GM12874 (cell line): ENCODE results near the gene TDG.

Experiments used
- CTCF ChIP-seq: IDR thresholded peaks from 2 replicates; pipeline ENCODE4 v1.5.1; 2011; ENCODE audit warnings: low read depth, mild to moderate bottlenecking, control low read depth, low read length, moderate library complexity; ENCODE audit not compliant: insufficient read depth

Gene TDG

GRCh38 chr12:103930034-103930786 is 35.5 kb upstream of the TDG start, which contains the start of gene HSP90B1:
Gene HSP90B1, plus strand, starts transcription at chr12:103930410. Its CDS starts 106 bp downstream, at chr12:103930516.
- no peak for TF ChIP-seq CTCF

- TF ChIP-seq CTCF: no peak
Observed at GRCh38 chr12:103930787-103931735, 34.6 kb upstream of the TDG start.

- TF ChIP-seq CTCF: no peak
Observed at GRCh38 chr12:103933237-103933636, 32.4 kb upstream of the TDG start.

GRCh38 chr12:103936679-103937078 is 29.0 kb upstream of the TDG start:
- no peak for TF ChIP-seq CTCF

GRCh38 chr12:103944964-103945363 is 20.7 kb upstream of the TDG start:
- no peak for TF ChIP-seq CTCF

- TF ChIP-seq CTCF: no peak
Observed at GRCh38 chr12:103947871-103948555, 17.7 kb upstream of the TDG start.
